ENCODE data around the gene ERCC5.

Gene ERCC5

DNA sequence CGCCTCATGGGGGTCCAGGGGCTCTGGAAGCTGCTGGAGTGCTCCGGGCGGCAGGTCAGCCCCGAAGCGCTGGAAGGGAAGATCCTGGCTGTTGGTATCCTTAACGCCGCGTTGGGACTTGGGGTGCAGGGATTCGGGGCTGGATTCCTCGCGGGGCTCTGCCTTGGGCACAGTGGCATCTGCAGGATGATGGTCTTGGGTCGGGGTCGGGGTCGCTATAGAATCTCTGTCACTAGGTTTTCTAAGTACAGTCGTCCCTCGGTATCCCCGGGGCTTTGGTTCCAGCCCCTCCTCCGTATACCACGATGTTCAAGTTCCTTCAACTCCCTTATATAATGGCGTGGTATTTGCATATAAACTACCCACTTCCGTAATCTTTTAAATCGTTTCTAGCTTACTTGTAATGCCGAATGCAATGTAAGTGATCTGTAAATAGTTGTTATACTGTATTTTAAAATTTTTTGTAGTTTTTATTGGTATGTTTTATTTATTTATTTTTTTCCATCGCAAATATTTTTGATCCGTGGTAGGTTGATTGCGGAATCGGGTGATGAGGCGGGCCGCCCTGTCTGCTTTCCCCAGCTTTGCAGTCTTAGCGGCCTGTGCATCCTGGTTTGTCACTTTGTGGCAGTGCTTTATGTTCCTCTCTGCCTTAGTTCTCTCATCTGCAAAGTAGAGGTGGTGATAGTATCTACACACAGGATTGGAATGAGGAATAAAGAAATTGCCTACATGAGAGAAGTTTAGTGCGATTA lies 606 bp downstream of the ERCC5 start:
- DNase-seq = peak; percentile 49

DNA sequence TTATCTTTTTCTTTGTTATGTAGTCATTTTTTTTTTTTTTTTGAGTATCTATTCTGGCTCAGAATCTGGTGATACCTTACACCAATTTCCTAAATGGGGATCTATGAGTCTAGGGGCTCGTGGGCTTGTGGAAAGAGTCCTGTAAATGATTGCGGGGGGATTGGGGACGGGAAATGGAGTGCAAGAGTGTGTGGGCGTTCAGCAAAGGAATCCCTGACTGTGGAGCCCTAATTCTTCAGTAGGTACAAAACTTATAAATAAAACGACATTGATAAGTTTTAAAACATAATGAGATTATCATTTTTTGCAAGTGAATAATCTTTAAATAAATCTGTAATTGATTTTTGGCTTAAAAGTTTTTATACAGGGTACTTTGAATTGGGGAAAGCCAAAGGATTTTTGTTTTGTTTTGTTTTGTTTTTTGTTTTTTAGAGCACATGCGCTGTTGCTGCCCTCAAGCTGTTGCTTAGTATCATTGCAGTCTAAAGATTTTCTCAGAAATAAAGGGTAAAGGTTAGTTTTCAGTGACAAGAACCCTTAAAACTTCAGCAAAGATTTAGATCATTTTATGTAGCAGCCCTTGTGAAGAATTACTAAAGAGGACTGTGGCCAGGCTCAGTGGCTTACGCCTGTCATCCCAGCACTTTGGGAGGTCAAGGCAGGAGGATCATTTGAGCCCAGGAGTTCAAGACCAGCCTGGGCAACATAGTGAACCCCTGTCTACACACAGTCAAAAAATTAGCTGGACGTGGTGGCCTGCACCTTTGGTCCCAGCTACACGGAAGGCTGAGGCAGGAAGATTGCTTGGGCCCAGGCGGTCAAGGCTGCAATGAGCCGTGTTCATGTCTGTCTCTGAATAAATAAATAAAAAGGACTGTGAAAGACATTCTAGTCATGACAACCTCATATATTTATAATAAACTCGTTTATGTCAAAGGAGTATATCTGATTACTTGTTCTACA lies 1.7 kb downstream of the ERCC5 start:
- DNase-seq = peak; percentile 19

DNA sequence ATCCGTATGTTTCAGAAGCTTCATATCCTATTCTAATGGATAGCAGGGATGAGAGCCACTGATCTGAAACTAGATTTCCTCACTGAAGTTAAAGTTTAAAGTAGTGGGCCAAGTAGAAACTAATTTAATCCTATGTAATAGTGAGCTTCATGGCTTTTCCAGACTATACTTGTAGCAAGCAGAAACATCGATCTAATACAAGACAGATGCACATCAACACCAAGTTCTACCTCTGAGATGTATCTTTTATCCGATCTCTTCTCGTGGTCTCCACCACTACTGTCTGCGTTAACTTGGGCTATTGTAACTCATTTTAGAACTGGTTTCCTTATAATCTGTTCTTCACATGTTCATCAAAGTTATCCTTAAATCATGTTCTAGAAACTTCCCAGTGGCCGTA lies 3.1 kb downstream of the ERCC5 start:
- DNase-seq = no peak

DNA sequence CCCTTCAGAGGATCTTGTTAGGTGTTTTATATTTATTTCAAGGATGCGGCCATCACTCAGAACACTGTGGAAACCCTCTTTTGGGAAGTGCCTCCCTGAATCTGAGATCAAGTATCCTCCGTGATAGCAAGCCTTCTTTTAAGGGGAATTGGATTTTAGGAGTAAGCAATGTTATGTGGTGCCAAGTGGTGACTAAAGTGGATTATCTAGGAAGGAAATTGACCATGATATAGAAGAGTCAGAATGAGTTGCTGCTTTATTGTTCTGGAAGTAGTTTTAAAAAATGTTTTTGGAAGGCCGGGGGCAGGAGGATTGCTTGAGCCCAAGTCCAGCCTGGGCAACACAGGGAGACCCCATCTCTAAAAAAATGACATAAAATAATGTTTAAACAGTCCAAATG lies 6.7 kb downstream of the ERCC5 start:
- no peak for DNase-seq

DNA sequence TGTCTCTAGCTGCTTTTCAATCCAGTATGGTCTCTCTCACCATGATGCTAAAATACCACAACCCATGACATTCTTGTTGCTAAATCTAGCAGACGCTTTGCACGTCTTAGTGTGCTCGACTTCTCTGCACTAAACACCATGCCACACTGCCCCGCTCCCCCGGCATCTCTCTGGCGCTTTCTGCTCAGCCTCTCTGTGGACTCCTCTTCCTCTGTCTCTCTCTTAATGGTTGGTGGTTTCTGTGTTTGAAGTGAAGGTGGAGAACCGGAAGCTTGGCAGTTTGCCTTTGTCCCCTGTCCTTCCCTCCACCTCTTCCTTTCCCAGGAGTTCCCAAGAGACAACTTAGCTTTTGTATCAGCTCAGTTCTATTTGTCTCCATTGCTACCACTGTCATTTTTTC lies 8.8 kb downstream of the ERCC5 start:
- DNase-seq = no peak

DNA sequence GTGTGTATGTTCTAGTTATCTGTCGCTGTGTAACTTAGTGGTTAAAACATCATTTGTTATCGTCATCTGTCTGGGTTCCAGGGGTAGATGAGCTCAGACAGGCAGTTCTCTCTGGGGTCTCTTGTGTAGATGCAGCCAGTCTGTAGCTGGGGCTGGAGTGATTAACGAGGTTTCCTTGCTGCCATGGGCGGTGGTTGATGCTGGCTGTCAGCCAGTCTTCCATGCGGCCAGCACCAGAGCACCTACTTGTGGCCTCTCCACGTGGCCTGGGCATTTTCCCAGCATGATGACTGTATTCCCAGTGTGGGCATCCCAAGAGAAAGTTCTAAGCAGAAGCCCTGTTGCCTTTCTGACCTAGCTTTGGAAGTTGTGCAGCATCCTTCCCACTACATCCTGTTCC lies 10.7 kb downstream of the ERCC5 start:
- no peak for DNase-seq

DNA sequence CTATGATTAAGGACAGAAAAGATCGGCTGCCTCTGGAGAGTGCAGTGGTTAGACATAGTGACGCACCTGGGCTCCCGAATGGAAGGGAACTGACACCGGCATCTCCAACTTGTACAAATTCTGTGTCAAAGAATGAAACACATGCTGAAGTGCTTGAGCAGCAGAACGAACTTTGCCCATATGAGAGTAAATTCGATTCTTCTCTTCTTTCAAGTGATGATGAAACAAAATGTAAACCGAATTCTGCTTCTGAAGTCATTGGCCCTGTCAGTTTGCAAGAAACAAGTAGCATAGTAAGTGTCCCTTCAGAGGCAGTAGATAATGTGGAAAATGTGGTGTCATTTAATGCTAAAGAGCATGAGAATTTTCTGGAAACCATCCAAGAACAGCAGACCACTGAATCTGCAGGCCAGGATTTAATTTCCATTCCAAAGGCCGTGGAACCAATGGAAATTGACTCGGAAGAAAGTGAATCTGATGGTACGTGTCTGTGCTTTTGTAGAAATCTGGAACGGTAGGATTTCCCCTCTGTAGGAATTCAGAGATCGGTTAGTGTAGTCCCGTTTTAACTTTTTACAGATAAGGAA lies 16.9 kb downstream of the ERCC5 start:
- no peak for DNase-seq

DNA sequence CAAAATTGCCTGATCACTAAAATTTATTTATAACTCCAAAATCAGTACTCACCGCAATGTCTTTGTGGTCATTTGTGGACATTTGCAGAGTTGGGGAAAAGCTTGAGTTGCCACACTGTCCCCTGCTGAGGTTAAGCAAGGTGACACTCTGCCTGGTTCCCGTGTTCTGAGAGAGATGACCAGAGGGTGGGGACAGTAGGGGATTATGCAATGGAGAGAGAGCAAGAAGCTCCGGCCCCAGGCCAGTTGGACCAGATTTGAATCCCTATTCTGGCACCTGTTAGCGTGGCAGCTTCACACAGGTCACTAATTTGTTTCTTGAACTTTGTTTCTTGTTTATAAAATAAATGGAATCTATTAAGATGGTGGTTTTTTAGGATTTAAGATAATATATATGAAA lies 17.8 kb downstream of the ERCC5 start:
- DNase-seq = no peak

DNA sequence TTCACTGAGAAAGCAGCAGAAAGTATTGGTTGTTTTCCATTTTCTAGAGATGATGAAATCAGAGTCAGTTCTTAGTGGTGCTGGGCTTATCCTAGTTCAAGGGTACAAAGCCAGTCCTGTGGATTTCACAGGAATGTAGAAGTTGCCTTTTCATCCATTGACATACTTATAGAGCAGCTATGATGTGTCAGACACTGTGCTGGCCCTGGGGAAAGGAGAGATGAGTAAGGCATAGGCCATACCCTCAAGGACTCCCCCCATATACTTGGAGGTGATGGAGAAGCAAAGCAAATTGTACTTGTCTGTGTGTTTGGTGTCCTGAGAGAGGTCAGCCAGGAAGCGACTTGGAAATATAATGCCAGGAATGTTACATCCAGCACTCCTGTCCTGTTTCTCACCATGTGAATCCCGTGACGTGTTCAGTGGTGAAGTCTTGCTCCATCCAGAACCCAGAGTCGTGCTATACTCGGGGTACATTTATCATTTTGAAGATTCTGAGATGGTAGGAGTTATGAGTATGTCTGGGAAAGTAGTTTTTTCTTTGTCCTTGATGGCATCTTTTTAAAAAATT lies 22.6 kb downstream of the ERCC5 start:
- no peak for DNase-seq

DNA sequence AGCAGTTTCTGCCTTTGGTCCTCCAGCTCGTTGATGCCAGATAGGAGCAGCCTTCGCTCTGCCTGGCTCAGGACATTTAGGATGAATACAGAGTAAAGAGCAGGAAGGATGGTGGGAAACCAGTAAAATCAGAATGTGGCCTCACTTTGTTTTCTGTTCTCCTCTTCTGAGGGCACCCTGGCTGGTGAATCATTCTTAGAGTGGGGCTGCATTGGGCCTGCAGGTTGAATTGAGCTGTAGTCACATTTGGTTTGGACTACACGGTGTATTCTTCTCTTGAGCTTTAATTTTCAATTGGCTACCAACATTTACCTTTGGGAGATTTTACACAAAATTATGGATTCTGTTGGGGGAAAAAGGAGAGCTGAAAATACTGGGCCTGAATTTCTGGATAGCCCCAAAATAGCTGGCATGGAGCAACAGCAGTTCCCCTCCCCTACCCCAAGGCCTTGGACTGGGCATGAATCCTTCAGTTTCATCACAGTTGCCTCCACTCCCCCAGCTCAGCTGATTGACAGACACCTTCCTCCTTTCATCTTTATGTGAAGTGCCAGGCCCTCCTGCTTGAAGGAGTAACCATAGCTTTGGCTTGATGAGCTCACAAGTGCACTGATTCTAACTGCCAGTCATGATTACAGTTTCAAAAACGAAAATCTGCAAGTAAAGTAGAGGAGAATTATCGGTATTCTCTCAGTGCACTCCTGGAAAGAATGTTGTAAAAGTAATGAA lies 24.3 kb downstream of the ERCC5 start:
- DNase-seq = no peak

DNA sequence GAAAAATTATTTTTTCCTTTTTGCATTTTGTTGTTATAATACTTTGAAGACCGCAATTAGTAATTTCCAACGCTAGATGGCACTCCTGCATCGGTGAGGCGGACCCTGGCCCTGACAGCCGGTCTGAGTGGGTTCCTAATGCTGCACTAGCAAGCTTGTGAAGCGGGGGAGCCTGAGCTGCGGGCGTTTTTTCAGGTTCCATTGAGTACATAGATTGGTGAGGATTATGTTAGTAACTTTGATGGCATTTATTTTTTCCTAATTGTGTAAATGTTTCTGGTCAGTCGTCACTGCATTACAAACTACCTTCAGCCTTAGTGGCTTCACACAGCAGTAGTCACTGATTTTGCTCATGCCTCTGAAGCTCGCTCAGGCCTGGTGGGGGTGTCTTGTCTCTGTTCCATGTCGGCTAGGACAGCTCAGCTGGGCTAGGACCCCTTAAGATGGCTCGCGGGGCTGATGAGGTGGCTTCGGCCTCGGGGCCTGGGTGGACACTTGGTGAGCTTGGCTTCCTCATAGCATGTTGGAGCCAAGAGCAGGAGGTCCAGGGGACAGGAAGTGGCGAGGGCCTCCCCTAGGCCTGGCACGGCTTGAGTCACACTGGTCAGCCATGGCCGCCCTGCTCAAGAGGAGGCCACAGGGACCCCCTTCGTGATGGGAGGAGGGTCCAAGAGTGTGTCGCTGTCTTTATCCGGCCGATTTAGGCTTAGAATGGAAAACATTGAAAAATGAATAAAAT lies 25.0 kb downstream of the ERCC5 start:
- DNase-seq = peak; percentile 43

DNA sequence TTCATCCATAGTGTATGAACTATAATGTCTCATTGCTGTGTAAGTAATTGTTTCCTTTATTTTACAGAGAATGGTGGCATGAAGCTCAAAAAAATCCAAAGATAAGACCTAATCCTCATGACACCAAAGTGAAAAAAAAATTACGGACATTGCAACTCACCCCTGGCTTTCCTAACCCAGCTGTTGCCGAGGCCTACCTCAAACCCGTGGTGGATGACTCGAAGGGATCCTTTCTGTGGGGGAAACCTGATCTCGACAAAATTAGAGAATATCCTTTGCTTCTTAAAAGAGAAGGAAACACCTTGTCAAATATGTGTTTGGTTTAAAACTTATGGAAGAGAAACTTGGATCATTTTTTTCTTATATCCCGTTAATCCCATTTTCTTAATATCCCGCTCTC lies 26.3 kb downstream of the ERCC5 start:
- DNase-seq = no peak

DNA sequence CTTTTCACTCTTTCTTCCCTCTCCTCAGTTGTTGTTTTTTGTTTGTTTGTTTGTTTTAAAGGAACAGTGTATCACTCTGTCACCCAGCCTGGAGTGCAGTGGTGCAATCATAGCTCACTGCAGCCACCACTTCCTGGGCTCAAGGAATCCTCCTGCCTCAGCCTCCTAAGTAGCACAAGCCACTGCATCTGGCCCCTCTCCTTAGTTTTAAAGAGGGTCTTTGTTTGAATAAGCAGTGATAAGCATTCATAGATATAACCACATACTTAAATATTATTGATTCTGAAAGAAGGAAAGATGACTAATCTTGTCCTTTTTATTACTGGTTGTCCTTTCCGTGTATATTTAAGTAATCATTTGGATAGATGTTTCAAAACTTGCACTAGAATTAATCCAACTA lies 26.7 kb downstream of the ERCC5 start:
- DNase-seq = no peak

DNA sequence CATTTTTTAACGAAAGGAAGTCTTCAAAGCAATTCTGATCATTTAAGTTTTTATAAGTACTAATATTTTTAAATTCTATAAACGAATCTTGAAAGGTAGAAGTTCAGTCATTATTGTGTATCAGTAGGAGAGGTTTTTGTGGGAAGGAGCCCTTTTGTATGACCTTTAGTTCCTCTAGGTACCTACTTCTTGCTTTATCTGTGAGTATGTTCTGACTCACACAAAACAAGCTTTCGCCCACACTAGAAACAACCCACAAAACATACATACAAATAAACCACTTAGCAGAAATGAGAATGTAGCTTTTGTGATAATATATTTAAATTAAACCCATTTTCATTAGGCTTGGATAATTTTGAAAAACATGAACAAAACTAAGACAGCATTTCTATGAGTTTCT lies 27.8 kb downstream of the ERCC5 start:
- no peak for DNase-seq

DNA sequence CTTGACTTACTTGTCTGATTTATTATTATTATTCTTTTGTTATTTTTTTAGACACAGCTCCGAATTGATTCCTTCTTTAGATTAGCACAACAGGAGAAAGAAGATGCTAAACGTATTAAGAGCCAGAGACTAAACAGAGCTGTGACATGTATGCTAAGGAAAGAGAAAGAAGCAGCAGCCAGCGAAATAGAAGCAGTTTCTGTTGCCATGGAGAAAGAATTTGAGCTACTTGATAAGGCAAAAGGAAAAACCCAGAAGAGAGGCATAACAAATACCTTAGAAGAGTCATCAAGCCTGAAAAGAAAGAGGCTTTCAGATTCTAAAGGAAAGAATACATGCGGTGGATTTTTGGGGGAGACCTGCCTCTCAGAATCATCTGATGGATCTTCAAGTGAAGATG lies 29.4 kb downstream of the ERCC5 start:
- no peak for DNase-seq

DNA sequence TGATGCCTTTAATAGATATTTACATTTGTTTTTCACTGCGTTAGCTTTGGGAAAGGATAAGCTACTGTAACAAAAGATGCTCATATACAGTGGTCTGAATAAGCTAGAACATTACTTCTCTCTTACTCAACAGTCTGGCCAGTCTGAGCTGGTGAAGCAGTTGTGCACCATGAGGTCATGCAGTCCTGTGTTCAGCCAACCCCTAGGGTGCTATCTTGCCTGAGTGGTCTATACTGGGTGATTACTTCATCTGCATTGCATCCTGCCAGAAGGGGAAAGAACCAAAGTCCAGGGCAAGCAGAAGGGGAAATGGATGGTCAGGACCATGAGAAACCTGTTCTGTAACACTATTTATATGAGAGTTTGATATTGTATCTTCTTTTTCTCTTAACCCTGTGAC lies 31.5 kb downstream of the ERCC5 start:
- DNase-seq = no peak

DNA sequence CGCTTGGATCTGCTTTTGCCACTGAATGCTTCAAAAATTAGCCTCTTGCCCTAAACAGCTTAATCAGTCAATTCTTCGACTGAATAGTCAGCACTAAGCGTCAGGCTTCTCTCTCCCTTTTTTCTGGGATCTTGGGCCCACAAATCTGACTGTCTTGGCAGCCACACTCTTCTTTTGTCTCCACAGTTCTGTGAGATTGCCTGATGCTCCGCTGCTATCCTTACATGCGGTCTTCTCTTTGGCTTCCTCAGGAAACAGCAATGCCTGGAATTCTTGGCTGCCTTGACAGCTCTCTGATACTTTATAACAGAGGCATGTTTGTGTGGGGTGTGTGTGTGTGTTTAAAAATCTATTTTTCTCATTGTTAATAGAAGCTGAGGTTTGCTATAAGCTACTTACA lies 32.6 kb downstream of the ERCC5 start:
- DNase-seq = no peak

DNA sequence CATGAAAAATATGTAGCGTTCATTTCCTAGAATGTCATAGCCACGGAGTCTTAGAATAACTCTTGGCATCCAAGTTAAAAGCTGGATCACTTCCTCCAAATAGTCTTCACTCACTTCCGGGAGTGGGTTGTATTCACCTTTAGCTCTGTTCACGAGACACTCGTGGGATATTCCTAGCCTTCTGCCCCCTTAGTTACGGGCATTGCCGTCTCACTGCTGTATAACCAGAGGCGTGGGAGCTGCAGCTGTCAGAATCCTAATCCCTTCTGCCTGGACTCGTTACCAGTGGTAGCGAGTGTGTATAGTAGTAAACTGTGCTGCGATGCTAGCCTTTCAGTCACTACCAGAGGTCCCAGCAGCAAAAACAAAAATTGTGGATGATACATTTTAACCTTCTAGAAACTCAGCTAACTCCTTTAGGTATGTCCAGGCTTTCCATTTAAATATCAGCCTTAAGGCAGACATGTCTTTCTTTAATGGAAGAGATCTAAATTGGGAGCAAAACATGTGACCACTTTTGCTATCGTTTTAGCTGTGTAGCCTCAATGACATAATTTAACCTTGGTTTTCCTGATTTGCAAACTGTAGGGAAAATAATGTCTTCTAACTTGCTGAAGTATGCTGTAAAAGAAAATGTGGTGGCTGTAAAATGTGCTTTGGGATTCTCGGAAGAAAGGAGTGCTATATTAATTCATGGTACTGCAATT lies 34.1 kb downstream of the ERCC5 start:
- no peak for DNase-seq

DNA sequence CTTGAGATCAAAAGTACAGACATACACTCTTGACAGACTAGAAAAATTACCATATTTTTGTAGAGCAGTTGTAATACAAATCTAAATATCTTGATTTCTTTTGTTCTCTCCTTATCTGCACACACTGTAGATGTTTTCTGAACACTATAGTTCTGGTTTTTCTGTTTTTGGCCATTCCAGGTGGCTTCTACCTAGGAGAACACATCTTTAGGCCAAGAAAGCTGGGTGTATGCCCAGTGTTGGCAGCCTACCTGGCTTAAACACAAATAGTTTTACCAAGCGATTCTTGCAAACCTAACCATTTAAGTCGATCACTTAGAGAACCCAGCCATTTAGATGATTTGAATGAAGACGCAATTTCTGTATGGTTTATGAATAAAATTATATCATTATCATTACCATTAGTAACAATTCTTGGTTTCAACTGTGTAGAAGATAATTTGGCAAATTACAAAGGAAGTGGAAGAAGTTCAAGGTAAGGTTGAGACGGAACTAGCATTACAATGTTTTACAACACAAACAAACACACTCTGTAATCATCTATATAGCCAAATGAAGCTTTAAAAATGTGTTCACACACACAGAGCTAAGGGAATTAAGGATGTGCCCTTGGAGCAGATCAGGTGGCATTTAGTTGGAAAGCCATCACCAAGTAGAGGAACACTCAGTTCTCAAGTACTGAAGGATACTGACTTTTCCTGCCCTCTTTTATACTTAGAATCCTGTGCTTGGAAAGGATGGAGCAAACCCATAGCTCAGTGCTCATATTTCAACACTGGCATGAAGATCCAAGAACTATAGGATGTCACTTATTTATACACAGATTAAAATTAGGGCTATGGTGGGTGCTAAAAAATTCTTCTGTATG lies 36.2 kb downstream of the ERCC5 start:
- no peak for DNase-seq

DNA sequence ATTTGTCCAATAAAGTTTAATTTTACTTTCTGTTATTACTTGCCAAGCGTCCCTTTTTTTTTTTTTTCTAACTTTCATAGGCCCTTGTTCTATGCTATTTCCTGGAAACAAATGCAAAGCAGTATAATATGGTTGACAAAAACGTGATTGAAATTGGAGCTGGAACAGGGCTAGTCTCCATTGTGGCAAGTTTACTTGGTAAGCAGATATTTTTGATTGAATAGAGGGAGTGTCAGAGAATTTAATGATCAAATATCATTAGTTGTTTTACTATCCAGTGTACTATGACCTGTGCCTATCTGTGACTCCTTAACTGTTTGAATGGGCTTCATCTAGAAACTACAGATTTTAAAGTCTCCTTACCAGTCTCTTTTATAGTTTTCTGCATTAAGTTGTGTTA lies 46.7 kb downstream of the ERCC5 start:
- no peak for DNase-seq
